ENCODE measurements around the gene SLCO2A1.

The SLCO2A1 gene

DNA sequence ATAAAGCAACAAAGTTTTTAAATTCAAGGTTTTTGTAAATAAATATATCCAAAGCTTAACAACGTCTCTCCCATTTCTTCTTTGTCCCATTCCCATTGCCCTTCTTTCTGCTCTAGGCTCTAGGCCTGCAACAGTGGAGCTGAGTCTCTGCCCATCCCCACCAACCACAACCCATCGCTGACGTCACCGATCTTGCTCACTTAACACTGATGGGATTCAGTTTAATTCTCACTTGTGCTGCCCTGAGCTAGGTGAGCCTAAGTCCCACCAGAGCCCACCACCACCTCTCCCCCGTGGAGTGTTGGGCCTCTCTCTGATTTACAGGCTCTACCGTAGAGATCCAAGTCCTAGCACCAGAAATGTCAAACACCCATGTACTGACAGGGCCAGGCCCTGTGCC, 72.7 kb downstream of the SLCO2A1 start:
- H3K27ac ChIP-seq, result no peak overlapping the region
- TF ChIP-seq ZFX (IDR thresholded peaks at IDR 0.05; ENCODE audit: borderline replicate concordance), result no peak
- TF ChIP-seq, protein P1, sequence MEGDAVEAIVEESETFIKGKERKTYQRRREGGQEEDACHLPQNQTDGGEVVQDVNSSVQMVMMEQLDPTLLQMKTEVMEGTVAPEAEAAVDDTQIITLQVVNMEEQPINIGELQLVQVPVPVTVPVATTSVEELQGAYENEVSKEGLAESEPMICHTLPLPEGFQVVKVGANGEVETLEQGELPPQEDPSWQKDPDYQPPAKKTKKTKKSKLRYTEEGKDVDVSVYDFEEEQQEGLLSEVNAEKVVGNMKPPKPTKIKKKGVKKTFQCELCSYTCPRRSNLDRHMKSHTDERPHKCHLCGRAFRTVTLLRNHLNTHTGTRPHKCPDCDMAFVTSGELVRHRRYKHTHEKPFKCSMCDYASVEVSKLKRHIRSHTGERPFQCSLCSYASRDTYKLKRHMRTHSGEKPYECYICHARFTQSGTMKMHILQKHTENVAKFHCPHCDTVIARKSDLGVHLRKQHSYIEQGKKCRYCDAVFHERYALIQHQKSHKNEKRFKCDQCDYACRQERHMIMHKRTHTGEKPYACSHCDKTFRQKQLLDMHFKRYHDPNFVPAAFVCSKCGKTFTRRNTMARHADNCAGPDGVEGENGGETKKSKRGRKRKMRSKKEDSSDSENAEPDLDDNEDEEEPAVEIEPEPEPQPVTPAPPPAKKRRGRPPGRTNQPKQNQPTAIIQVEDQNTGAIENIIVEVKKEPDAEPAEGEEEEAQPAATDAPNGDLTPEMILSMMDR (IDR thresholded peaks at IDR 0.05), result no peak

DNA sequence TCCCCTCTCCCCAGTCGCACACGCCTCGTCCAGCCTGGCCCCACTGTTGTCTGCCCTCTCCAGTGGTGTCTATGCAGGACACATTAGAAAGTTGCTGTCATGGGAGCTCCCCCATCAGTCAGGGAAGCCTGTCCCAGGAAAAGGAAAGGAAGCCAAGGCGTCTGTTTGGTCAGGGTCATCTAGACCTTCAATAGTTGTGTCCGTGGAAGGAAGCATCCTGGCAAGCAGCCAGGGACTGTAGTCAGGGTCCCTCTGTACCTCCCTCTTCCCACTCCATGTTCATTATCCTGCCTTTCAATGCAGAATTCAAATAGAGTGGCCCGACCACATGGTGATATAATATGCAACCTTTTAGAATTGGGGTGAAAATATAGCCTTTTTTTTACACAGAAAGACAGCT, 73.4 kb downstream of the SLCO2A1 start:
- TF ChIP-seq, protein P1 (IDR thresholded peaks at IDR 0.05), result no peak
- no peak for TF ChIP-seq ZFX (IDR thresholded peaks at IDR 0.05; ENCODE audit: borderline replicate concordance)
- H3K27ac ChIP-seq, result no peak overlapping the region

DNA sequence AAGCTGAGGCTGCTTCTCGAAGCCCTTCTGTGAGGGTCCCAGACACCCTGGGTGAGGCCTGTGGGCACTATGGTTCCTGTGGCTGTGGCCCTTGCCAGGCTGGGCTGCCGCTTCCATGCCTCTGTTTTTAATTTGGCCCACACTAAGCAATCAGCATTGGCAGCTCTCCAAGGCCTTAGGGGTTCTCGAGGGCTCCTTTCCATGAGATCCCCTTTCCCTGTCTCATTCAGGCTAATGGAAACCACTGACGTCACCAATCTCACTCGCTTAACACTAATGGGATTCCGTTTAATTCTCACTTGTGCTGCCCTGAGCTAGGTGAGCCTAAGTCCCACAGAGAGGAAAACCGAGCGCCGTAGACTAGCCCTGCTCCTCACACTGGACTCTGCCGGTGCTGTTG, 73.8 kb downstream of the SLCO2A1 start:
- no peak overlapping the region for H3K27ac ChIP-seq
- TF ChIP-seq ZFX (IDR thresholded peaks at IDR 0.05; ENCODE audit: borderline replicate concordance), result no peak
- TF ChIP-seq, protein P1 (IDR thresholded peaks at IDR 0.05), result no peak

DNA sequence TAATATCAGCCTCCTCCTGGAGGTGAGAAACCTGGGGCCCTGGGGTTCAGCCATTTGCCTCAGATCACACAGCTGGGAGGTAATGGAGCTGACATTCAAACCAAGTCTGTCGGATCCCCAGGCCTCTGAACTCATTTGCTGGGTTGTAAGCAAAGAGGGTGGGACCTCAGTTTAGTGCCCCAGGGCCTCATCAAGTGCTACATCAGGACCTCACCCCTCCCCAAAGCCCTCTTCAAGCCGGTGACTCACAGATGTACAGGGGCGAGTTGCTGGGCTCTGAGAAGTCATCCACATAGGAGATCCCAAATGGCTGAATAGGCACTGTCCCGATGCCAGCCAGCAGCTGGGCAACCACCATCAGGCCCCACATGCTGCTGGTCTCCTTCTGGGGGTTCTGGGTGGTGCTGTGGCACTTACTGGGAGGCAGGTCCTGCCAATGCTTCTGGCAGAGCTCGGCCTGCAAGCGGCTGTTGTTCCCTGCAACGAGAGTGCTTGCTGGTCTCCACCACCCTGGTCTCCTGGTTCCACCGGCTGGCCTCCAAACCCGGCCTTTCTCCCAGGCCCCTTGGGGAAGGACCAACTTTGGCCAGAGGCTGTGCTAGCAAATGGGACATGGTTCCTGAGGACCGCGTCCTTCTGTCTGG, 74.9 kb downstream of the SLCO2A1 start:
- H3K27ac ChIP-seq, result no peak overlapping the region
- TF ChIP-seq, protein P1 (IDR thresholded peaks at IDR 0.05), result no peak
- TF ChIP-seq ZFX (IDR thresholded peaks at IDR 0.05; ENCODE audit: borderline replicate concordance), result no peak

DNA sequence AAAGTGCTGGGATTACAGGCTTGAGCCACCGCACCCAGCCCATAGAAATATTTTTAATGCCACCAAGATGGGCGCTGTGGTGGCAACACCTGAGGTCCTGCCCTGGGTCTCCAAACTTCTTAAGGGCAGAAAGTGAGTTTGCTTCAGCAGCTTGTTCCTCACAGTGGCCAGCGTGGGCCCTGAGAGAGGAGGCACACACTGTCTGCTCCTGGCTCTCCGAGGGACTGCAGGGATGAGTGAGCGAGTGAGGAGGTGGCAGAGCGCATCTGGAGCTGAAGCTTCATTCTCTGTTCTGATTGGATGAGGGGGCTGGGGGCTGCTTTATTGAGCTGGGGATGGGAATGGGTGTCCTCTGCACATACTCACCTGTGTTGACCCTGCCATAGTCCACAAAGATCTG, 76.4 kb downstream of the SLCO2A1 start:
- no peak overlapping the region for H3K27ac ChIP-seq
- no peak for TF ChIP-seq ZFX (IDR thresholded peaks at IDR 0.05; ENCODE audit: borderline replicate concordance)
- TF ChIP-seq, protein P1 (IDR thresholded peaks at IDR 0.05), result no peak

DNA sequence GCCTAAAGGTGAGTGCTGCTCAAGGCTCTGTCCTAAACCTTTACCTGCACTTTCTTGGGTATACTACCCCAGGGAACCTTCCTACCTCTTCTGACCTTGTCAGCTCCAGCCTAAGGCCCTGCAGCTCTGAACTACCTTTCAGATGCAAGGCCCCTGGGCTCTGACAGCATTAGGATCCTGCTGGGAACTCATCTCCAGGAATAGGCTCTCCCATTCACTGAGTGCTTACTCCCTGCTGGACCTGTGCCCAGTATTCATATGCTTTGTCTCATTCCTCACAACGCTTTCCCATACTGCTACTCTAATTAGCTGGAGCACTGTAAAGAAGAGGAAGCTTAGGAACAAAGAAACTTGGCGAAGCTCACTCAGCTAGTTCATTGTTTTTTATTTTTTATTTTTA, 80.3 kb downstream of the SLCO2A1 start:
- no peak overlapping the region for H3K27ac ChIP-seq
- TF ChIP-seq, protein P1 (IDR thresholded peaks at IDR 0.05), result no peak
- TF ChIP-seq ZFX (IDR thresholded peaks at IDR 0.05; ENCODE audit: borderline replicate concordance), result no peak

DNA sequence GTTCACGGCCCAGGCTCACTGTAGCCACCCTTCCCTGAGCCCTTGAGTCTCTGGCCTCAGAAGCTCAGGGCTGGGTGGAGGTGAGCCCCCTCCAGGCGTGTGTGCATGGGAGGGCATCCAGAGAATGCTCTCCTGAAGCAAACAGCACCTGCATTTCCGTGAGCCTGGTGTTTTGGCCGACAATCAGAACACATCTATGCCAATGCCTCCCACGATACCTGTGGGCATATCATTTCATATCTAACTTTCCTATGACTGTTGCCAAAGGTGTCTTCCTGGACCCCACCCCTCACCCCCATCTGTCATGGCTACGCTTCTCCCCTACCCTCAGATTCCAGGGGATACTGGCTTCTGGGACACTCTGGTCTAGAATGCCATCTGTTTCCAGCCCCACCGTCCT, 80.7 kb downstream of the SLCO2A1 start:
- TF ChIP-seq ZFX (IDR thresholded peaks at IDR 0.05; ENCODE audit: borderline replicate concordance), result no peak
- TF ChIP-seq, protein P1 (IDR thresholded peaks at IDR 0.05), result no peak
- no peak overlapping the region for H3K27ac ChIP-seq

All from 22Rv1 (cell line).